NCI-H2081 treated with DMSO at 0.1 percent for 48 hours (cell line): ENCODE results near the gene MEIOSIN.

Source experiments
- DNase-seq: peaks from one replicate; lab custom pipeline; 2025; lab: John Stamatoyannopoulos, UW

MEIOSIN gene

GRCh38 chr19:45801603-45802175, 68.5 kb downstream of the MEIOSIN start:
- no peak for DNase-seq

GRCh38 chr19:45804140-45804958, 71.1 kb downstream of the MEIOSIN start:
- no peak for DNase-seq

GRCh38 chr19:45804959-45805230, 71.7 kb downstream of the MEIOSIN start:
- no peak for DNase-seq

GRCh38 chr19:45805719-45806118, 72.5 kb downstream of the MEIOSIN start:
- DNase-seq, result no peak

GRCh38 chr19:45809643-45810159, 76.5 kb downstream of the MEIOSIN start:
- no peak for DNase-seq

GRCh38 chr19:45812297-45812696, 79.1 kb downstream of the MEIOSIN start:
- no peak for DNase-seq
